Dermis blood vessel endothelial cell (primary cell): ENCODE measurements around the gene WNT9B. TPM values are rescaled to one million over a fixed set of nuclear protein-coding genes. Genes with fewer than 3 reads are reported as not detected.

ENCODE experiments used
- DNase-seq: peaks from one replicate; pipeline ENCODE4 v3.0.0; 2010
- total RNA-seq: library from RNA; depleted of rRNA; stranded (reverse); fragments of >200 nt; gene quantifications from 2 replicates; pipeline ENCODE4 v1.2.3, GENCODE V29; 2014

Gene WNT9B, protein sequence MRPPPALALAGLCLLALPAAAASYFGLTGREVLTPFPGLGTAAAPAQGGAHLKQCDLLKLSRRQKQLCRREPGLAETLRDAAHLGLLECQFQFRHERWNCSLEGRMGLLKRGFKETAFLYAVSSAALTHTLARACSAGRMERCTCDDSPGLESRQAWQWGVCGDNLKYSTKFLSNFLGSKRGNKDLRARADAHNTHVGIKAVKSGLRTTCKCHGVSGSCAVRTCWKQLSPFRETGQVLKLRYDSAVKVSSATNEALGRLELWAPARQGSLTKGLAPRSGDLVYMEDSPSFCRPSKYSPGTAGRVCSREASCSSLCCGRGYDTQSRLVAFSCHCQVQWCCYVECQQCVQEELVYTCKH
- not detected in 2 replicates for total RNA-seq

GRCh38 chr17:46851029-46851741 lies at the start of gene WNT9B:
WNT9B (plus strand) TSS chr17:46851583; CDS start chr17:46851639, 56 bp downstream.
- DNase-seq = peak; percentile 17

GRCh38 chr17:46802800-46803199 lies 48.6 kb upstream of the WNT9B start:
- no peak for DNase-seq

- no peak for DNase-seq
Measured at GRCh38 chr17:46803544-46803943, 47.8 kb upstream of the WNT9B start.

DNA sequence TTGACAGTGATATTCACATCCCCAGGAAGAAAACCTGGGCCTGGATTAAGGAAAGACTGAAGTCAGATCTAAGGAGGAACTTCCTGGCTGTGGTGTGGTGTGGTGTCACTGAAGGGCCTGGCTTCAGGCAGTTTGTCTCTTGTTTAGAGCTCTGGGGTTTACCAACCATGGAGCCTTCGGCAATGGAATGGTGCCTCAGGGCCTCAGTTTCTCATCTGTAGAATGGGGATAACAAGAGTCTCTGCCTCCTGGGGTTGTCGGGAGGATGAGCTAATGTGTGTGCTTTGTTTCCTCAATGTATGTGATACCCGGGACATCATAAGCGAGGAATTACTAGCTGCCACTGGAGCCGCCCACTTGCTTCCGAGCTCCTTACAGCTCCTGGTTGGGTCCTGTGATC lies 45.6 kb upstream of the WNT9B start:
- no peak for DNase-seq

DNA sequence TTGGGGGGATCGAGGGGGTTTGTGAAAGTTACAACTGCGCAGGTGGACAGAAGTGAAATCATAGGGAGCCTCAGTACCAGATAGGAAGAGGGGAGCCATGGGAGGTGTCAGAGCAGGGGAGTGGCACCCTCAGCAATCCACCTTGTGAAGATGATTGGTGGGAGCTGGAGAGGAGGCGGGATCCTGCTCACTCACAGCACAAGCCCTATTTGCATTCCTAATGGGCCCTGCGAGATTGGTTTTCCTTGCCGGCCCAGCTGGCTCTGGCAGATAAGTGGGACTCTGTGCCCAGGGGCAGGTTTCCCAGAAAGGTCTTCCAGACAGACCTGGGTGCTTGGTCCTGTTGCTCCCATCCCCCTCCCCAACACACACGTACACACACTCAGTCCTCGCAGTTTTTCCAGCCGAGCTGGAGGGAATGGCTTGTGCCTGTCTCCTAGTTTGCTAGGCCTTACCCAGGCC lies 42.2 kb upstream of the WNT9B start:
- no peak for DNase-seq

- DNase-seq = no peak
Measured at GRCh38 chr17:46810837-46811236, 40.5 kb upstream of the WNT9B start.

DNA sequence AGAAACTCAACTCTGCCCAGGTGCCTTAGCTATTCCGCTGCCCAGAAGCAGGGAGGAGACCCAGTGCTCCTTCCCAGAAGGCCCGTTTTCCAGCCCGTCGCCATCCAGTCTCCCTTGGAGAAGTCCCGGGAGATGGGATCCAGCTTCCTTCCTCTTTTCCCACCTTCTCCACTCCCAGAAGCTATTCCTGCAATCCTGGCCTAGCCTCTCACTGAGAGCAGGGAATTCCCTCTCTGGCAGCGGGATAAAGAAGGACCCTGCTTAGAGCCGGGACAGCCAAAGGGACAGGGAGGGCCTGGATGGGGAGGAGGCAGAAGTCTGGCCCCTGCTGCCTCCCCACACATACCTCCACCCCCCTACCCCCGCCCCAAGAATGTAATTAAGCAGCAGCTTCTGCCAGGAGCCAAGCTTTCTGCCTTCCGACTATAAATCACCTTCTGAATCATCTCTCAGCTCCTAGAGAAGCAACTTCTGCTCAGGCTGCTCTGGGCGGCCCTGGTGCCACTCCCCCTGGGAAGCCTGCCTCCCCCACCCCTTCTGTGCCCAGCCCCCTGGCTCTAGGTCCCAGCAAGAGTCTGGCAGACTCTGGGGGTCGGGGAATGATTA lies 39.3 kb upstream of the WNT9B start:
- no peak for DNase-seq

DNA sequence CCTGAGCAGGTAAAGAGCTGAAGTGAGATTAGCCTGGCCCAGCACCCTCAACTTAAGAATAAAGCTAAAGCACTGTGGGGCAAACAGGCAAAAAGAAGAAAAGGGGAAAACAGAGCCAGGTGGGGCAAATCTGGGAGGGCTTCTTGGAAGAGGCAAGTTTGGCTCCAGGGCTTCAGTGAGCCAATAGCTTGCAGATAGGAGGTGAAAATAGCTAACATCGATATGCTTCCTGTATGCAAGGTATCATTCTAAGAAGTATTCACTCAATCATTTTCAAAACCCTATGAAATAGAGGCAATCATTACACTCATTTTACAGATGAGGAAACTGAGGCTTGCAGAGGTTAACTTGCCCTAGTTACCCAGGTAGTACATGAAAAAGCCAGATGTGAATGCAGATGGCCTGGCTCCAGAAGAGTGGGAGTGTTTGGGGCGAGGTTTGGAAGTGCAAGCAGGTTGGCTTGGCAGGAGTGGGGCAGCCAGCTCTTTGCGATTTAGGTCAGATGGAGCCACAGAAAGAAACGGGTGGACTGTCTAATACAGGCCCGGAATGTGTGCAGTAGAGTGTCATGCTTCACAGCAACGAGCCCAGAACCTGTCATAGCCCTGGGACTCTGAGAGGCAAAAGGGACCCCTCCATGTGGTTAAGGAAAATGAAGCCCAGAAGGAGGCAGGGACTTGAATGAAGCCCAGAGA lies 38.6 kb upstream of the WNT9B start:
- no peak for DNase-seq

DNA sequence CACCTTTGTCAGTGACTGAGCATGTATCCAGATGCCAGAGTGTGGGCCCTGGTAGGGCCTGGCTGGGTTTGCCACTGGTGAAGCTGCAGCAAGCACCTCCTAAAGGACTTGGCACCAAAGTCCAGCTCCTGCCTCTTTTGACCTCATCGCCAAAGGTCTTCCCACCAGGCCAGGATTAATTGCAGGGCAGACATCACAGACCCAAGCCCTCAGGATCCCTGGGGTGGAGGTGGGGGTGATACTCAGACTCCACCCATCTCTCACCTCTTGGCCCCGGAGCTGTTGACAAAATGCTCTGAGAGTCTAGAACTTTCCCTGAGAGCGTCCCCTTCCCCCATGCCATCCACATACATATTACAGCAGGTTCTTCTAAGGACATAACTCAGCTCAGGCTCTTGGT lies 37.5 kb upstream of the WNT9B start:
- no peak for DNase-seq

GRCh38 chr17:46814446-46814845 lies 36.9 kb upstream of the WNT9B start:
- DNase-seq = no peak

GRCh38 chr17:46815474-46816353 lies 35.7 kb upstream of the WNT9B start:
- no peak for DNase-seq

DNA sequence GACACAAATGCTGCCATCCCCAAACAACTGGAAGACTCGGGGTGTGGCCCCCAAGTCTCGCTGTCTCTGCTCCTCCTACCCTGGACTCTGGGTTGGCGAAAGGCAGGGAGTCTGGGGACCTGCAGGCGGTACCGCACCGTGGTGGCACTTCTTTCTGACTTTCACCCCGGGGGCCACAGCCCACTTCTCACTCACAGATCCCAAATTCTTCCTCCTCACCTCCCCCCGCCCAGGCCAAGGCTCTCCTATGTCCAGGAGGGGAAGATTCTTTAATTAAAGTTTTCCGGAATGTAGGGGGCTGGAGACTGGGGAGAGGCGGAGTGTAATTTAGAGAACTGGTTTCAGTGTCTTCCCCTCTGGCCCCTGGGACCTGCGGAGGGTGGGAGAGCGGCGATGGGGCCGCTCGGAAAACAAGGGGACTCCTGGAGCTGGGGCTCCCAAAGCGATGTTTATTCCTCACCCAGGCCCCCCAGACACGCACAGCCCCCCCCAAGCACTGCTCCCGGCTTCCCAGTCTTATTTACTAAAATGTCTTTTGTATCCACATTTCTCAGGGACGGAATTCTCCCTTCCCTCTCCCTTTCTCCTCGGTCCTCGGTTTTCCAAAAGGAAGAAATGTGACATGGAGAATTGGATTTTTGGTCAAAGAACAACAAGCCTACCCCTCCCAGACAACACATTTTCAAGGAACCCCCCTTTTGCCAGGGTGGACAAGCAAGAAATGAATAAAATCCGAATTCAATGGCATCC lies 34.1 kb upstream of the WNT9B start:
- DNase-seq = no peak

DNA sequence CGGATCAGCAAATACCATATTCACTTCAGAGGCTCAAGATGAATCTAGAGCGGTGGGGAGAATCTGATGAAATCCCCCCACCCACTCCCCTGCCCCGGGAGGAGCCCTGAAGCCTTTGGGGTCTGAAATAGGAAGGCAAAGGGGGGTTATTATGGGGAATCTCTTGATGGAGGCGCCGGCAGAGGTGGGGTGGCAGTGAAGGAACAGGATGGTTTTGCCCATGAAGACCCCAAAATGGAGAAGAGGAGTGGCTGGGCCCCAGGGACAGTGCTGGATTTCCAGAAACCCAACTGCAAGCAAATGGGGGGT lies 33.5 kb upstream of the WNT9B start:
- no peak for DNase-seq

DNA sequence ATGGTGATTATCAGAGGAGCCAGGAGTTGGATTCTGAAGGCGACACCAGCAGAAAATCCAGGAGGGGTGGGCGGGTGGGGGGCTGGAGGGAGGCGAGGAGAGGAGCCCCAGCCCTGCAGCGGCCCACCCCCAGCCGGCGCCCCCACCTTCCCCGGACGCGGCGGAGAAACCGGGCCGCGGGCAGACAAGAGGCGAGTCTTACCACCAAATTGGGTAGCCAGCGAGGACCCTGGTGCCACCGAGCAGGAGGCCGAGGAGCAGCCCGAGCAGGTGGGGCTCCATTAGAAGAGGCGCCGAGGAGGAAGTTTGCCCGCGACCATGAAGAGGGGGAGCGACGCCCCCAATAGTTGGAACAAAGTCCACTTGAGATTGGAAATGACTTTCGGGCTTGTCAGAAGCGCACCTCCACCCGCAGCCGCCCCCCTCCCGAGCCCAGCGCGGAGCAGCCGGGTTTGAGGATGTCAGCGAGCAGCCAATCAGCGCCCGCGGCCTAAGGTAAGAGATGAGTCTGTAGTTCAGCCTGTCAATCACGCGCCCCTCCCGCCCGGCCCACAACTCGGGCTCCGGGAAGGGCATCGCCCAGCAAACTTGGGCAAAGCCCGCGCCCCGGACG lies 33.0 kb upstream of the WNT9B start, which contains the start of gene WNT3:
Gene WNT3 (minus strand): TSS at position 377 of the 613 bp plus-strand sequence. CDS start 95 bp downstream, at position 282.
- DNase-seq = no peak

GRCh38 chr17:46818929-46819859 lies 32.2 kb upstream of the WNT9B start:
- DNase-seq = no peak

DNA sequence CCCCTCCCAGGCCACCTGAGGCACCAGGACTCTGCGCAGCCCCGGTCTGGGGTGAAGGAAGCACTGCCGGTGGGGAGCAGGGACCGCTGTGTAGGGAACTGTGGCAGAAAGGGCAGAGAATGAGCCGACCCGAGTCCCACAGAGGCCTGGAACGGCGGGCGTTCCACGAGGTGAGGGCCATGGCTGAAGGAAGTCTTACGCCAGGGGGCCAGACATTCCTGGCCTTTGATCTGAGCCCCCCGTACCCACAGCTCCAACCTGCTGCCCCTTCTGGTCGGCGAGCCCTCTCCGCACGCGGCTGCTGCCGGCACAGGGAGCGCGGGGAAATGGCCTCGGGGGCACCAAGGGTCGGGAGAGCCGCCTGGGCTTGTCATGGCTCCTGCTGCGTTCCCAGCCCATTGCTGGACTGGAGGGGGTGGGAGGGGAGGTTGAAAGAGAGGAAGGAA lies 31.5 kb upstream of the WNT9B start:
- no peak for DNase-seq

- no peak for DNase-seq
Measured at GRCh38 chr17:46820592-46821450, 30.6 kb upstream of the WNT9B start.
